Heart left ventricle (tissue), 16 donors: ENCODE data around the gene APMAP. TPM values are rescaled to one million over a fixed set of nuclear protein-coding genes. Genes with fewer than 3 reads are reported as not detected.

Source experiments
- ATAC-seq, 4 donors: fragments of 200-7000 bp; cut with Tn5 transposase; one replicate each; pipeline ENCODE4 v1.9.1; 2020 to 2022; ENCODE audit warnings: moderate library complexity in 4 of 4, mild to moderate bottlenecking in 3 of 4, moderate number of reproducible peaks in 1 of 4
- DNase-seq, 5 donors: peaks; one replicate each; pipeline ENCODE4 v3.0.0-alpha.2; 2020
- H3K27ac ChIP-seq, 12 donors: fragments of 200-600 bp; sonication (generic) in 4 of 12; one replicate each; pipeline versions ENCODE4 v1.5.0 to v1.8.0; 2016 to 2022; ENCODE audit warnings: mild to moderate bottlenecking in 2 of 12
- H3K27me3 ChIP-seq, 9 donors: fragments of 200-600 bp; sonication (generic) in 2 of 9; one replicate each; pipeline versions ENCODE4 v1.5.1 to v1.8.0; 2016 to 2022; ENCODE audit warnings: mild to moderate bottlenecking in 3 of 9
- H3K36me3 ChIP-seq, 9 donors: fragments of 200-600 bp; sonication (generic) in 2 of 9; one replicate each; pipeline versions ENCODE4 v1.5.0 to v1.8.0; 2018 to 2022; ENCODE audit warnings: mild to moderate bottlenecking in 2 of 9
- H3K4me1 ChIP-seq, 12 donors: fragments of 200-600 bp; sonication (generic) in 4 of 12; one replicate each; pipeline versions ENCODE4 v1.5.0 to v1.8.0; 2016 to 2022; ENCODE audit warnings: mild to moderate bottlenecking in 3 of 12
- H3K4me3 ChIP-seq, 12 donors: fragments of 200-600 bp; sonication (generic) in 4 of 12; one replicate each; pipeline versions ENCODE4 v1.5.0 to v1.8.0; 2017 to 2022; ENCODE audit warnings: mild to moderate bottlenecking in 9 of 12, moderate library complexity in 4 of 12
- H3K9me3 ChIP-seq, 12 donors: fragments of 200-600 bp; sonication (generic) in 4 of 12; one replicate each; pipeline versions ENCODE4 v1.5.0 to v1.8.0; 2016 to 2022; ENCODE audit warnings: mild to moderate bottlenecking in 1 of 12
- POLR2A ChIP-seq, 2 donors: fragments of 450-650 bp; IDR thresholded peaks; one replicate each; pipeline ENCODE4 v1.6.1; 2017; ENCODE audit warnings: antibody characterized with exemption in 2 of 2, mild to moderate bottlenecking in 2 of 2, moderate library complexity in 2 of 2
- WGBS, 4 donors: extraction: QIAGEN DNeasy Blood & Tissue Kit in 2 of 4; methylation state at CpG; one replicate each; pipeline versions ENCODE4 v1.1.5 to v1.1.7; 2013 to 2018; 5-methylcytosine and 5-hydroxymethylcytosine counted together
- intact Hi-C, 10 donors: fragments of 100-400 bp; cut with DNase I; formaldehyde crosslinking; loops; one replicate each; pipeline versions ENCODE4 v1.11.1 to v1.14.2; 2022
- polyA plus RNA-seq, 2 donors: library from polyadenylated mRNA; stranded (reverse); fragments of 200-250 nt; gene quantifications; one replicate each; pipeline ENCODE4 v1.2.3, GENCODE V29; 2013
- total RNA-seq, 9 donors: library from RNA; depleted of rRNA in 2 of 9; stranded (reverse); fragments of >200 nt in 2 of 9; fragmentation: NEBNext Ultra II Directional in 3 of 9; extraction: Animal tissue kit (Norgen Biotek cat#: 25700) in 3 of 9; gene quantifications; one replicate each; pipeline versions ENCODE4 v1.1.0 to v1.2.4, GENCODE V29; 2016 to 2023
- TF ChIP-seq, protein P1 (sequence below), 12 donors: fragments of 200-600 bp; sonication (generic) in 4 of 12; IDR thresholded peaks; one replicate each; pipeline versions ENCODE4 v1.5.0 to v1.8.0; 2018 to 2022; ENCODE audit warnings: antibody characterized with exemption in 12 of 12, mild to moderate bottlenecking in 5 of 12
- donor health status: ischemic (EF 13 %, LVEDD 7.1; RV severe dilation, severe dysfunction).
- donor health status: healthy with polysubstance abuse.
- donor health status: DM: no; HTN: yes; CAD: no.
- donor health status: DM: no; HTN: no; CAD: no.
- donor health status: ischemic (EF 25% LVEDD 6.9; RV normal size, moderate dysfunction).
- donor health status: ischemic (EF 25% LVEDD 5.7; RV mildly dilated, moderate dysfunction).
- donor health status: healthy.
- donor health status: DM: yes; HTN: yes; CAD: no.
- donor health status: ischemic (EF 35%, LVEDD 5.7; RV mildly dilated, moderate dysfunction).
- donor health status: nonischemic (EF 11% LVEDD 7.7; RV severe dilation, severe dysfunction).
- donor health status: DM: yes; HTN: yes; CAD: no.
- donor health status: PGD.
- donor health status: ischemic (EF 29% LVEDD 5.4; RV normal size, mild dysfunction).
- donor health status: nonischemic (EF 23%, LVEDD 6.1; RV moderate dilation, normal function).

The APMAP gene
- total and polyA plus RNA-seq, 11 donors: 16.2 to 61.3 (median 31.9) TPM

DNA sequence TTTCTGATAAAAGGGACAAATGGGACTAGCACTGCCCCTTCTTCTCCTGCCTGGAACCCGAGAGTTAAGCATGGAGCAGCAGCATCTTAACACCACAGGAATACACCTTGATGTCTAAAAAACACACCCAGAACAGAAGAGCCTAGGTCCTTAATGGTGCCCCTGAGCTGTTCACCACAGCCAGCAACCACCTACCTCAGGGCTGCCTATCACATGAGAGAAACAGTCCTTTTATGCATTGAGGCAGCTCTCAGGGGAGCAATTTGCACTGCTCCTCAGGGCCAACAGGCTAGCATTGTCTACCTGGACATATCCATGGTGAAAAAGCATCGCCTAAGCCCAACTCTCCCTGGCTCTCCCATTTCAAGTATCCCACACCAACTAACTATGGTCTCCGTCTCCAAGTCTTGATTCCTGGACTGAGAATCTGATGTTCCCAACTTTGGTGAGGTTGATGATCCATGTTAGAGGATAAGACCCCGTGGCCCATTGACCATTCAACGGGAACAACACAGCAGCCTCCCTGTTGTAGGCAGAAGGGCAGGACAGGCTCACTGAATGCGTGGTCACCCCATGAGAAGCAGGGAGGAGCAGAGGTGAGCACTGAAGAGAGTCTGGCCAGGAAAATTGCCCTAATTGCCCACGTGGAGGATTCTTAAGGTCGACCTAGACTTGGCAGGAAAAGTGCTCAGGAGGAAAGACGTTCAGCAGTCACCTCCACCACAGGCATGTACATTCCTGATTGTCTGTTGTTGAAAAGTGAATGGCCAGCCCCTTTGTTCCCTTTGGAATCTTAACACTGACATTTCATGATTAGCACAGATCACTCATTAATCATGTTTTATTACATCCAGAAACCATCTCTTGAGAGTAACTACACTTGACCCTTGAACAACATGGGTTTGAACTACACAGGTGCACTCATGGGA, 4.2 kb upstream of the APMAP start:
- intact Hi-C loops: loop anchor here in 9 of 10 donors (2.0 to 10.0 kb wide), 9 partner anchors 36 to 408 kb away; partner anchors contain the start of genes PYGB (in 2 of the 9) and GINS1 (in 1 of the 9)
- Histone ChIP-seq H3K4me1 (peaks cover 0 to 77% (median 35%) of the 10 kb centered on the region in 12 donors), H3K27ac (peak overlapping the region in 7 of 12 donors; percentile 11 to 97 (median 30)), H3K27me3 (no peaks in the 10 kb centered on the region), H3K9me3 (no peaks in the 10 kb centered on the region), H3K4me3 (no peak overlapping the region), H3K36me3 (no peaks in the 10 kb centered on the region)
- no peak for ATAC-seq
- TF ChIP-seq, protein P1, sequence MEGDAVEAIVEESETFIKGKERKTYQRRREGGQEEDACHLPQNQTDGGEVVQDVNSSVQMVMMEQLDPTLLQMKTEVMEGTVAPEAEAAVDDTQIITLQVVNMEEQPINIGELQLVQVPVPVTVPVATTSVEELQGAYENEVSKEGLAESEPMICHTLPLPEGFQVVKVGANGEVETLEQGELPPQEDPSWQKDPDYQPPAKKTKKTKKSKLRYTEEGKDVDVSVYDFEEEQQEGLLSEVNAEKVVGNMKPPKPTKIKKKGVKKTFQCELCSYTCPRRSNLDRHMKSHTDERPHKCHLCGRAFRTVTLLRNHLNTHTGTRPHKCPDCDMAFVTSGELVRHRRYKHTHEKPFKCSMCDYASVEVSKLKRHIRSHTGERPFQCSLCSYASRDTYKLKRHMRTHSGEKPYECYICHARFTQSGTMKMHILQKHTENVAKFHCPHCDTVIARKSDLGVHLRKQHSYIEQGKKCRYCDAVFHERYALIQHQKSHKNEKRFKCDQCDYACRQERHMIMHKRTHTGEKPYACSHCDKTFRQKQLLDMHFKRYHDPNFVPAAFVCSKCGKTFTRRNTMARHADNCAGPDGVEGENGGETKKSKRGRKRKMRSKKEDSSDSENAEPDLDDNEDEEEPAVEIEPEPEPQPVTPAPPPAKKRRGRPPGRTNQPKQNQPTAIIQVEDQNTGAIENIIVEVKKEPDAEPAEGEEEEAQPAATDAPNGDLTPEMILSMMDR (IDR thresholded peaks at IDR 0.05): no peak
- TF ChIP-seq POLR2A (IDR thresholded peaks at IDR 0.05): no peak
- DNase-seq: peak in 1 of 5 donors; percentile 18
- WGBS, 4 donors: 67 to 73% (median 69%) methylated on average over 9 of the region's 9 CpGs

DNA sequence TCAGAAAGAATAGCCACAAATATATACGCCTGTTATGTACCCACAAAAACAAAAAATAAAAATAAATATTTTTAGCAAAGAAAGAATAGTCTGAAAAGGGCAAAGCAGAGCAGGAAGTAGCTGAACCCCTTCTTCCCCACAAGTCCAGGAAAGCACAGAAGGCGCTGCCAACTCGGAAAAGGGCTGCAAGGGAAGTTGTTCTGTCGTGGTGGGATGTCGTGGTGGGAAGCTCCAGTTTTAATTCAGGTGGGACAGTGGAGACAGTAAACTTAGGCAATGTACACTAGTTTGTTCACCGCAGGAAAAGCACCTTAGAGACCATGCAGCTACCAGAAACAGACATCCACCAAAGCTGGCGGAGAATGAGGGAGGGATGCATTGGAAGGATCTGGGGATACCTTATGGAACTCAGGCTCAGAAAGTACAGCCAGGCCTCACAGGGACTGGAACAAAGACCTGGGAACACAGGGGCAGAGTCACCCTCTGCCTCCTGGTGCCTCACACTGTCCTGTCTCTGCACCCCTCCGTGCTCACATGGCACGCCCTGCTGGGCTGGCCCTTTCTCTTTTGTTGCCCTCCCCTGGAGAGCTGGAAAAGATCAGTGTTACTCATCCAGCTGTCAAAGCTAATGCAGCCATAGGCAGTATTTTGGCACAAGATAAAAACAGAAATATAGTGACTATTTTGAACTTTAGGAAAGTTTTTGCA, 3.3 kb upstream of the APMAP start:
- H3K36me3 ChIP-seq: no peaks in the 10 kb centered on the region
- TF ChIP-seq POLR2A (IDR thresholded peaks at IDR 0.05): no peak
- TF ChIP-seq, protein P1 (IDR thresholded peaks at IDR 0.05): no peak
- peak overlapping the region in 9 of 12 donors; percentile 24 to 97 (median 55) for H3K27ac ChIP-seq
- H3K27me3 ChIP-seq: no peaks in the 10 kb centered on the region
- peak in 2 of 4 donors; percentile 10 to 12 for ATAC-seq
- peak in 1 of 5 donors; percentile 26 for DNase-seq
- intact Hi-C loops: loop anchor here (1.0 to 10.0 kb wide), 18 partner anchors 36 to 409 kb away; partner anchors contain the start of genes PYGB (in 2 of the 10) and GINS1 (in 1 of the 10)
- H3K4me3 ChIP-seq: no peak overlapping the region
- H3K4me1 ChIP-seq: peaks cover 0 to 84% (median 42%) of the 10 kb centered on the region in 12 donors
- WGBS, 4 donors: 65 to 75% (median 71%) methylated on average over 9 of the region's 9 CpGs
- no peaks in the 10 kb centered on the region for H3K9me3 ChIP-seq

DNA sequence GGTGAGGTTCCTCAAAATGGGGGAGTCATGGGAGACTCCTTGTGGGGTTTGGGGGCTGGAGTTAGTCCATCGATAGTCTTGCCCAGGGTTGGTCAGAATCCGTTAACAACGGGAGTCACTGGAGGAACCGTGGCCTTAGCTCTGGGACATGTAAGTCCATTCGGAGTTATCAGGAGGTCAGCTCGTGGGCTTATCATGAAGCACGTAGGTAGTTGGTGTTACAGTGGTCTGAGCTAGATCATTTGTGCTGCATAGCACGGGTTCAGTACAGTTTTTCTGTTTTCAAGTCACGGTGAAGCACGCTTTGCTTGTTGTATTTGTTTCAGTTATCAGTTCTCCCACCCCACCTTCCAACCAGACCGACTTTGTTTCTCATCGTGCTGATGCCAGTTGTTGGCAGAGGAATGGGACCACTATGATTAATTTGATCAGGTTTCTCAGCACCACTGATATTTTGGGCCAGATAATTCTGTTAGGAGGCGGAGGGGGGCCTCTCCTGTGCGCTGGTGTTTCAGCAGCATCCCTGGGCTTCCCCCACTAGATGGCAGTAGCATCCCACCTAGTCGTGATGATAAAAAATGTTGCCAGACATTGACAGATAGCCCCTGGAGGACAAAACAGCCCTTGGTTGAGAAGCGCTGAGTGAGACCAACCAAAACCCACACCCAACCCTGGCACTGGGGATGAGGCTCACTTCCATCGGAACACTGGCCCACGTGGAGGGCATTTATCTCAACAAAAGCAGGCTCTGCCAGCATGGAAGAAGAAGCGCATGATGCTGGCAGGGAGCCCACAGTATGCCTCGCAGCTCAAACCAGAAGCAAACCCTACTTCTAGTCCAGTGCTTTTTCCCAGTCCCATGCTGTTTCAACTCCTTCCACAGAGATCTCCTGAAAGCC, 2.2 kb upstream of the APMAP start:
- Histone ChIP-seq H3K4me3 (peak overlapping the region in 7 of 12 donors; percentile 8 to 31 (median 25)), H3K4me1 (peaks cover 0 to 81% (median 39%) of the 10 kb centered on the region in 12 donors), H3K27ac (peak overlapping the region in 10 of 12 donors; percentile 24 to 97 (median 64)), H3K9me3 (no peaks in the 10 kb centered on the region), H3K36me3 (no peaks in the 10 kb centered on the region), H3K27me3 (no peaks in the 10 kb centered on the region)
- ATAC-seq: peak; percentile 38 to 75 (median 61)
- WGBS, 4 donors: 34 to 42% (median 34%) methylated on average over 17 to 20 of the region's 20 CpGs
- TF ChIP-seq POLR2A (IDR thresholded peaks at IDR 0.05): no peak
- TF ChIP-seq, protein P1 (IDR thresholded peaks at IDR 0.05): peak; percentile 90 to 98 (median 94)
- intact Hi-C loops: loop anchor here (1.0 to 10.0 kb wide), 21 partner anchors 38 to 410 kb away; partner anchors contain the start of genes ENTPD6 (in 4 of the 10), PYGB (in 2 of the 10) and GINS1 (in 1 of the 10)
- peak; percentile 79 to 92 (median 82) for DNase-seq
